Spleen (tissue), 10 donors: ENCODE data around the gene ELN. TPM values are rescaled to one million over a fixed set of nuclear protein-coding genes. Genes with fewer than 3 reads are reported as not detected.

Experiments
- polyA plus RNA-seq, 3 donors: library from polyadenylated mRNA; stranded (reverse); fragments of 200-250 nt; gene quantifications; one replicate each; pipeline ENCODE4 v1.2.1, GENCODE V29; 2013
- total RNA-seq, 7 donors: library from RNA; depleted of rRNA in 3 of 7; stranded (reverse); fragments of >200 nt in 3 of 7; fragmentation: NEBNext Ultra II Directional in 4 of 7; extraction: Animal tissue kit (Norgen Biotek cat#: 25700) in 4 of 7; gene quantifications; one replicate each; pipeline versions ENCODE4 v1.1.0 to v1.2.1, GENCODE V29; 2016 to 2021
- donor health status: healthy with polysubstance abuse.
- donor health status: DM: no; HTN: no; CAD: no; lungs with moderate emphysema.
- donor health status: DM: no; HTN: no; CAD: no.
- donor health status: Bipolar disorder and iron deficiency.
- donor health status: healthy.
- donor health status: DM: no; HTN: no; CAD: no.
- donor health status: DM: yes; HTN: yes; CAD: no.

ELN gene
- total and polyA plus RNA-seq, 10 donors, result 11.1 to 94.7 (median 35.3) TPM

Other genes with a start within 250 kb of the ELN start
- 1 to 10 TPM in 1 of 7 donors, under 1 TPM in 5, not detected in 1; 0.13 to 1.0 (median 0.24) TPM for gene CLDN4, start 197.2 kb upstream of the ELN start, total RNA-seq
- gene CLDN4, start 197.2 kb upstream of the ELN start, polyA plus RNA-seq, result under 1 TPM; 0.33 to 0.77 (median 0.39) TPM
- 1 to 10 TPM; 1.4 to 8.5 (median 4.4) TPM for gene METTL27, start 185.7 kb upstream of the ELN start, total RNA-seq
- 1 to 10 TPM in 1 of 3 donors, under 1 TPM in 2; 0.59 to 2.6 (median 0.67) TPM for gene METTL27, start 185.7 kb upstream of the ELN start, polyA plus RNA-seq
- not detected for gene TMEM270, start 167.0 kb upstream of the ELN start, total RNA-seq
- not detected for gene TMEM270, start 167.0 kb upstream of the ELN start, polyA plus RNA-seq
- gene LIMK1, start 55.6 kb downstream of the ELN start, total RNA-seq, result 10 to 100 TPM; 33.1 to 45.8 (median 41.0) TPM
- gene LIMK1, start 55.6 kb downstream of the ELN start, polyA plus RNA-seq, result 10 to 100 TPM; 15.2 to 24.6 (median 15.2) TPM
- 100 to 1,000 TPM; 179 to 224 (median 197) TPM for gene EIF4H, start 146.2 kb downstream of the ELN start, total RNA-seq
- gene EIF4H, start 146.2 kb downstream of the ELN start, polyA plus RNA-seq, result 100 to 1,000 TPM in 1 of 3 donors, 10 to 100 TPM in 2; 75.5 to 133 (median 98.4) TPM
- gene LAT2, start 181.8 kb downstream of the ELN start, total RNA-seq, result 100 to 1,000 TPM in 1 of 7 donors, 10 to 100 TPM in 6; 58.9 to 100 (median 76.4) TPM
- 100 to 1,000 TPM; 108 to 130 (median 127) TPM for gene LAT2, start 181.8 kb downstream of the ELN start, polyA plus RNA-seq
- 10 to 100 TPM in 6 of 7 donors, 1 to 10 TPM in 1; 7.5 to 24.7 (median 19.0) TPM for gene RFC2, start 226.2 kb downstream of the ELN start, total RNA-seq
- 10 to 100 TPM; 17.0 to 25.0 (median 23.2) TPM for gene RFC2, start 226.2 kb downstream of the ELN start, polyA plus RNA-seq